Smooth muscle cell (in vitro differentiated cells): ENCODE measurements around the gene IL17RD. TPM values are rescaled to one million over a fixed set of nuclear protein-coding genes. Genes with fewer than 3 reads are reported as not detected.

Source experiments
- DNase-seq: peaks from one replicate; lab custom pipeline; 2025; ENCODE audit not compliant: unreplicated experiment; lab: John Stamatoyannopoulos, UW
- H2AFZ ChIP-seq: fragments of 200-600 bp; sonication (generic); 2 replicates; pipeline ENCODE4 v1.6.0; 2016; ENCODE audit warnings: antibody characterized with exemption, low read depth, mild to moderate bottlenecking
- H3F3A ChIP-seq: fragments of 200-600 bp; sonication (generic); 2 replicates; pipeline ENCODE4 v1.6.0; 2017; ENCODE audit warnings: antibody characterized with exemption, low read depth
- H3K27ac ChIP-seq: fragments of 200-600 bp; sonication (generic); 2 replicates; pipeline ENCODE4 v1.5.1; 2016; ENCODE audit warnings: low read depth, mild to moderate bottlenecking
- H3K27me3 ChIP-seq: fragments of 200-600 bp; sonication (generic); 2 replicates; pipeline ENCODE4 v1.6.1; 2016; ENCODE audit warnings: low read depth, mild to moderate bottlenecking
- H3K36me3 ChIP-seq: fragments of 200-600 bp; sonication (generic); 2 replicates; pipeline ENCODE4 v1.5.1; 2016; ENCODE audit warnings: low read depth
- H3K4me1 ChIP-seq: fragments of 200-600 bp; sonication (generic); 2 replicates; pipeline ENCODE4 v1.5.1; 2016; ENCODE audit warnings: low read depth
- H3K4me2 ChIP-seq: fragments of 200-600 bp; sonication (generic); 2 replicates; pipeline ENCODE4 v1.6.0; 2016; ENCODE audit warnings: mild to moderate bottlenecking
- H3K4me3 ChIP-seq: fragments of 200-600 bp; sonication (generic); 2 replicates; pipeline ENCODE4 v1.5.1; 2016; ENCODE audit warnings: mild to moderate bottlenecking
- H3K79me2 ChIP-seq: fragments of 200-600 bp; sonication (generic); 2 replicates; pipeline ENCODE4 v1.6.0; 2016; ENCODE audit warnings: low read depth, mild to moderate bottlenecking
- H3K9ac ChIP-seq: fragments of 200-600 bp; sonication (generic); 2 replicates; pipeline ENCODE4 v1.6.0; 2016; ENCODE audit warnings: low read depth
- H3K9me3 ChIP-seq: fragments of 200-600 bp; sonication (generic); replicated peaks from 2 replicates; pipeline ENCODE4 v1.5.1; 2016; ENCODE audit warnings: low read depth
- H4K20me1 ChIP-seq: fragments of 200-600 bp; sonication (generic); 2 replicates; pipeline ENCODE4 v1.6.0; 2016; ENCODE audit warnings: low read depth
- WGBS: methylation state at CpG from one replicate; pipeline ENCODE4 v1.1.7; 2016; ENCODE audit warnings: low lambda C conversion rate; 5-methylcytosine and 5-hydroxymethylcytosine counted together
- polyA plus RNA-seq: library from polyadenylated mRNA; unstranded; fragments of >200 nt; fragmentation: Nextera tagmentation; extraction: Ambion mirVana; gene quantifications from 2 replicates; pipeline ENCODE4 v1.2.1, GENCODE V29; 2016
- total RNA-seq: library from RNA; depleted of rRNA; stranded (reverse); fragments of >200 nt; gene quantifications from 2 replicates; pipeline ENCODE4 v1.2.3, GENCODE V29; 2014
- TF ChIP-seq, protein P1 (sequence below): fragments of 200-600 bp; sonication (generic); IDR thresholded peaks from 2 replicates; pipeline ENCODE4 v1.5.1; 2017; ENCODE audit warnings: borderline replicate concordance, mild to moderate bottlenecking, antibody characterized with exemption; ENCODE audit not compliant: insufficient read depth, poor library complexity, severe bottlenecking

The IL17RD gene
- total and polyA plus RNA-seq, 2 experiments from 2014 or later: 0.59 to 1.9 TPM

DNA sequence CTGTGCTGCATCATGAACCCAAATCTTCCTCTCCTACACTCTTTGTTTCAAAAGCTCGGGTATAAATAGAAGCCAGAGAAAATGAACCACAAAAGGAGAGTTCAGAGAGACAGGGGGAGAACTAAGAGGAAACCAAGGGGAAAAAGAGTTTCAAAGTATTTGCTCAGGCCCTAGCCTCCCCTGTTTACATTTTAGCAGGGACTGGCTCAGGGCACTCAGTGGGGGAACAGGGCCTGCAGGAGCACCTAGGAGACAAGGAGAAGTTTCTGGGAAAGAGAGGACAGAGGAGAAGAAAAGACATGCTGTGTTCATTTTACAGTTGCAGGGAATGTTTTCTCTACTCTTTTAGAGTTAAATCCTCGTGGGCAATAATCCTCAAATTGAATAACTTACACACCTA lies 8.5 kb upstream of the IL17RD start:
- Histone ChIP-seq H3K36me3 (no peaks in the 10 kb centered on the region), H3K9me3 (no peaks in the 10 kb centered on the region), H3K79me2 (no peaks in the 10 kb centered on the region), H2AFZ (no peak overlapping the region), H3K9ac (no peak overlapping the region), H3F3A (no peaks in the 10 kb centered on the region), H3K4me2 (no peak overlapping the region), H3K27ac (no peak overlapping the region), H3K4me3 (no peak overlapping the region), H3K27me3 (peaks cover 5% of the 10 kb centered on the region), H4K20me1 (no peaks in the 10 kb centered on the region), H3K4me1 (no peaks in the 10 kb centered on the region)
- DNase-seq: no peak
- TF ChIP-seq, protein P1, sequence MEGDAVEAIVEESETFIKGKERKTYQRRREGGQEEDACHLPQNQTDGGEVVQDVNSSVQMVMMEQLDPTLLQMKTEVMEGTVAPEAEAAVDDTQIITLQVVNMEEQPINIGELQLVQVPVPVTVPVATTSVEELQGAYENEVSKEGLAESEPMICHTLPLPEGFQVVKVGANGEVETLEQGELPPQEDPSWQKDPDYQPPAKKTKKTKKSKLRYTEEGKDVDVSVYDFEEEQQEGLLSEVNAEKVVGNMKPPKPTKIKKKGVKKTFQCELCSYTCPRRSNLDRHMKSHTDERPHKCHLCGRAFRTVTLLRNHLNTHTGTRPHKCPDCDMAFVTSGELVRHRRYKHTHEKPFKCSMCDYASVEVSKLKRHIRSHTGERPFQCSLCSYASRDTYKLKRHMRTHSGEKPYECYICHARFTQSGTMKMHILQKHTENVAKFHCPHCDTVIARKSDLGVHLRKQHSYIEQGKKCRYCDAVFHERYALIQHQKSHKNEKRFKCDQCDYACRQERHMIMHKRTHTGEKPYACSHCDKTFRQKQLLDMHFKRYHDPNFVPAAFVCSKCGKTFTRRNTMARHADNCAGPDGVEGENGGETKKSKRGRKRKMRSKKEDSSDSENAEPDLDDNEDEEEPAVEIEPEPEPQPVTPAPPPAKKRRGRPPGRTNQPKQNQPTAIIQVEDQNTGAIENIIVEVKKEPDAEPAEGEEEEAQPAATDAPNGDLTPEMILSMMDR: no peak
- 67% methylated on average over 2 of the region's 2 CpGs for WGBS

DNA sequence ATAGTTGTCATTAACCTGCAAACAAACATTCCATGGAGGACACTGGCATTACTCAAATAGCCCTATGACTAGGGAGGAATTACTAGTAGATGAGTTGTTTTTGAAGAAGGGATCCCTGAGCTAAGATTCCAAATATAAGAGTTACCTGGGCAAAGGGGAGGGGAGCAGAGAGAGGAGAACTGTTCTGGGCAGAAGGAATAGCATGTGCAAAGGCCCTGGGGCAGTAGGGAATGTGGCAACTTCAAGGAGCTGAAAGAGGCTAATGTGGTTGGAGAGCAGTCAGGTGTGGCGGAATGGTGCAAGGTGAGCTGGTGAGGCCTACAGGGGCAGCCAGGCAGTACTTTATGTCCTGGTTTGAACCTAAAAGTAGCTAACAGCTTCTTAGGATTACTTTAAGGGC lies 5.8 kb upstream of the IL17RD start:
- 94% methylated on average over 1 of the region's 1 CpG for WGBS
- Histone ChIP-seq H2AFZ (no peak overlapping the region), H3K27me3 (no peaks in the 10 kb centered on the region), H3K27ac (no peak overlapping the region), H3K4me2 (no peak overlapping the region), H3K4me3 (no peak overlapping the region), H3K4me1 (no peaks in the 10 kb centered on the region), H3F3A (no peaks in the 10 kb centered on the region), H3K9me3 (no peaks in the 10 kb centered on the region), H4K20me1 (no peaks in the 10 kb centered on the region), H3K79me2 (no peaks in the 10 kb centered on the region), H3K36me3 (no peaks in the 10 kb centered on the region), H3K9ac (no peak overlapping the region)
- TF ChIP-seq, protein P1: no peak
- no peak for DNase-seq

DNA sequence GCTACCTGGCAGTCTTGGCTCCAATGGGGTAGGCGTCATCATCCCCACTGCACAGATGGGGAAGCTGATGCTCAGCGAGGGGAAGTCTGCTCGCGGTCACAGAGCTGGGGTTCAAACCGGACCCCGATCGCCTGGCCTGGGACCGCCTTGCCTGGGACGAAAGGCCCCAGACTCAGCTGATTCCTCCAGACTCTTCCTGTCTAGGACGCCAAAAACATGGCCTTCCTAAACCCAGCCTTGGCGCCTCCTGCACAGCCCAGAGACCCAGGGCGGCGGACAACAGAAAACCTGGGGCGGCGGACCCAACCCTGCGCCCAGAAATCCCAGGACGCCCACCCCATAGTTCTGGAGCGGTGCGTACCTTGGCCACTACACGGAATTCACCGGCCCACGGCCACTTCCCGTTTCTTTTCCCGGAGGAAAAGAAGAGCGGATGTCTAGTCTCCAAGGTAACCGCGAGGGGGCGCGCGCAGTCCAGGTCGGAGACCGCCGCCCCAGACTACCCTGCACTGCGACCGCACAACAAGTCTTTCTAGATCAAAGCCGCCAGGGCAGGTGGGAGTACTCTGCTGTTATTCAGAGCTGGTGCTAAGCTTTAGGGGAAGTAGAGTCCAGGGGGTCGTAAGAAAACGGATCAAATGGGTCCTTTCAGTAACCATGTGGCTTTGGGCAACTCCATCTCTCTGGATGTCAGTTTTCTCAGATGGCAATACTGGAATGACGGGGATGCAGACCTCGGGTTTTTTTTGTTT lies 4.9 kb upstream of the IL17RD start:
- H3K36me3 ChIP-seq: no peaks in the 10 kb centered on the region
- 14% methylated on average over 40 of the region's 40 CpGs for WGBS
- no peak overlapping the region for H3K27ac ChIP-seq
- H3K4me1 ChIP-seq: peaks cover 5% of the 10 kb centered on the region
- H3K9me3 ChIP-seq: no peaks in the 10 kb centered on the region
- peak overlapping the region; percentile 76 for H3K4me2 ChIP-seq
- peak overlapping the region; percentile 86 for H2AFZ ChIP-seq
- H3K9ac ChIP-seq: no peak overlapping the region
- DNase-seq: peak; percentile 31
- no peaks in the 10 kb centered on the region for H4K20me1 ChIP-seq
- H3K27me3 ChIP-seq: no peaks in the 10 kb centered on the region
- H3F3A ChIP-seq: no peaks in the 10 kb centered on the region
- TF ChIP-seq, protein P1: peak; percentile 89
- no peaks in the 10 kb centered on the region for H3K79me2 ChIP-seq
- peak overlapping the region; percentile 48 for H3K4me3 ChIP-seq

DNA sequence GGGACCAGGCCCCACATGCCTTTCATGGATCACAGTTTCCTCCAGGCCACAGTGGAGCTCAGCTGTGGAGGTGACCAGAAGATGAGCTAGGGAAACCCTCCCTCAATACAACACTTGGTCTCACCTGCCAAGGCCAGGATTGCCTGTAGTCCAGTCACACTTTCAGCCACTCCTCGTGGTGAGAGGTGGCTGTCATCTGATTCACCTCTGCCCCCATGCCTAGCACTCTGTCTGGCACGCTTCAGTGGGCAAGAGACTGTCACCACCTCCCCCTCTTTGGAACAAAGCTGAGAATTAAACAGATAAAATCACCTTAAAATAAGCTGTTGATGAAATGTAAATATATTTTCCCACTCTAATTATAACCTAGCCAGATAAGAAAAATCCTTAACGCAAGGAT lies 4.0 kb upstream of the IL17RD start:
- Histone ChIP-seq H3K4me1 (peaks cover 6% of the 10 kb centered on the region), H3K9ac (no peak overlapping the region), H3K4me3 (no peak overlapping the region), H3K4me2 (no peak overlapping the region), H2AFZ (no peak overlapping the region), H3K36me3 (no peaks in the 10 kb centered on the region), H3K27me3 (no peaks in the 10 kb centered on the region), H3K27ac (no peak overlapping the region), H3F3A (no peaks in the 10 kb centered on the region), H4K20me1 (no peaks in the 10 kb centered on the region), H3K9me3 (no peaks in the 10 kb centered on the region), H3K79me2 (no peaks in the 10 kb centered on the region)
- WGBS: 76% methylated on average over 3 of the region's 3 CpGs
- TF ChIP-seq, protein P1: no peak
- no peak for DNase-seq
